GM12891 (cell line): ENCODE measurements around the gene AK8.

ENCODE experiments used
- POLR2A ChIP-seq: IDR thresholded peaks from 2 replicates; pipeline ENCODE4 v1.6.1; 2011; ENCODE audit warnings: low read depth, low read length, control low read depth
- POLR2AphosphoS5 ChIP-seq: IDR thresholded peaks from 2 replicates; pipeline ENCODE4 v1.6.1; 2011; ENCODE audit warnings: low read depth, low read length, control low read depth
- TAF1 ChIP-seq: IDR thresholded peaks from 2 replicates; pipeline ENCODE4 v1.6.1; 2011; ENCODE audit warnings: low read depth, low read length, control low read depth

GRCh38 chr9:132726576-132727130, 151.4 kb downstream of the AK8 start:
- TF ChIP-seq POLR2AphosphoS5 (no peak), POLR2A (no peak), TAF1 (no peak)
